Measurements from ENCODE around the gene KLHDC7B. TPM values are rescaled to one million over a fixed set of nuclear protein-coding genes. Genes with fewer than 3 reads are reported as not detected.

Gene KLHDC7B
- total and polyA plus RNA-seq, 10 of the 15 experiments (the other 5 are each of a cell fraction or from before 2014, with no cell fraction given): 0.05 to 2.2 (median 0.93) TPM; not detected in 2

- TF ChIP-seq GABPA (IDR thresholded peaks at IDR 0.05; ENCODE audit: low read depth) (no peak), SIX5 (IDR thresholded peaks at IDR 0.05; ENCODE audit: low read depth, low read length, severe bottlenecking) (no peak), IRF4 (IDR thresholded peaks at IDR 0.05; ENCODE audit: low read depth, low read length) (no peak), MAX (IDR thresholded peaks at IDR 0.05; ENCODE audit: low read depth, low read length) (peak; percentile 61; the same call in 1 of the 2 replicates), FOXM1 (IDR thresholded peaks at IDR 0.05; ENCODE audit: low read depth, low read length) (no peak), MEF2B (IDR thresholded peaks at IDR 0.05; ENCODE audit: partially characterized antibody, poor library complexity, severe bottlenecking) (no peak), CBX3 (IDR thresholded peaks at IDR 0.05; ENCODE audit: borderline replicate concordance, low read depth) (no peak), MEF2A (IDR thresholded peaks at IDR 0.05; ENCODE audit: insufficient read depth, low read depth, low read length) (no peak), EED (IDR thresholded peaks at IDR 0.05; ENCODE audit: low read depth) (no peak), REST (IDR thresholded peaks at IDR 0.05; ENCODE audit: low read depth, low read length) (peak; percentile 99), IKZF1 (conservative IDR thresholded peaks at IDR 0.05) (no peak), HDAC2 (IDR thresholded peaks at IDR 0.05) (no peak), TBL1XR1 (IDR thresholded peaks at IDR 0.05; ENCODE audit: low read depth, low read length) (no peak), NKRF (conservative IDR thresholded peaks at IDR 0.05) (peak; percentile 83), BCL3 (IDR thresholded peaks at IDR 0.05; ENCODE audit: borderline replicate concordance, insufficient read depth, low read depth, low read length, poor library complexity, severe bottlenecking) (no peak), PAX8 (IDR thresholded peaks at IDR 0.05) (no peak), ZNF687 (IDR thresholded peaks at IDR 0.05) (no peak), MTA2 (IDR thresholded peaks at IDR 0.05; ENCODE audit: low read depth) (no peak)
Measured at GRCh38 chr22:50599816-50600455, 54.2 kb downstream of the KLHDC7B start (continued).

Measured in GM12878 (cell line).